Measurements from ENCODE around the gene GRID2IP. TPM values are rescaled to one million over a fixed set of nuclear protein-coding genes. Genes with fewer than 3 reads are reported as not detected.

GRID2IP gene
- total and polyA plus RNA-seq, 2 experiments from 2014 or later, result 0.06 to 0.24 TPM

GRCh38 chr7:6554848-6555247, 3.6 kb upstream of the GRID2IP start:
- Histone ChIP-seq H3K4me3 (no peak overlapping the region), H3K9me3 (ENCODE audit: low read depth) (no peaks in the 10 kb centered on the region), H3K27ac (no peak overlapping the region), H3K4me1 (ENCODE audit: low read depth) (no peaks in the 10 kb centered on the region), H3K27me3 (no peaks in the 10 kb centered on the region), H3K36me3 (no peaks in the 10 kb centered on the region)
- DNase-seq (ENCODE audit: low read depth in 1 of 2, low spot score in 1 of 2), result no peak
- TF ChIP-seq CTCF (IDR thresholded peaks at IDR 0.05; ENCODE audit: low read depth, low read length), result no peak

- no peaks in the 10 kb centered on the region for H3K36me3 ChIP-seq
- DNase-seq (ENCODE audit: low read depth in 1 of 2, low spot score in 1 of 2), result no peak
- no peak overlapping the region for H3K4me3 ChIP-seq
- no peaks in the 10 kb centered on the region for H3K4me1 ChIP-seq (ENCODE audit: low read depth)
- H3K9me3 ChIP-seq (ENCODE audit: low read depth), result no peaks in the 10 kb centered on the region
- no peaks in the 10 kb centered on the region for H3K27me3 ChIP-seq
- H3K27ac ChIP-seq, result no peak overlapping the region
- TF ChIP-seq CTCF (IDR thresholded peaks at IDR 0.05; ENCODE audit: low read depth, low read length), result no peak
Observed at GRCh38 chr7:6553448-6554044, 2.3 kb upstream of the GRID2IP start.

- H3K4me1 ChIP-seq (ENCODE audit: low read depth), result no peaks in the 10 kb centered on the region
- H3K4me3 ChIP-seq, result no peak overlapping the region
- no peaks in the 10 kb centered on the region for H3K36me3 ChIP-seq
- TF ChIP-seq CTCF (IDR thresholded peaks at IDR 0.05; ENCODE audit: low read depth, low read length), result no peak
- H3K27ac ChIP-seq, result no peak overlapping the region
- no peaks in the 10 kb centered on the region for H3K27me3 ChIP-seq
- H3K9me3 ChIP-seq (ENCODE audit: low read depth), result no peaks in the 10 kb centered on the region
- no peak for DNase-seq (ENCODE audit: low read depth in 1 of 2, low spot score in 1 of 2)
Observed at GRCh38 chr7:6547400-6547799, 3.9 kb downstream of the GRID2IP start.

- H3K9me3 ChIP-seq (ENCODE audit: low read depth), result no peaks in the 10 kb centered on the region
- H3K27ac ChIP-seq, result no peak overlapping the region
- no peaks in the 10 kb centered on the region for H3K27me3 ChIP-seq
- no peak for DNase-seq (ENCODE audit: low read depth in 1 of 2, low spot score in 1 of 2)
- no peak overlapping the region for H3K4me3 ChIP-seq
- TF ChIP-seq CTCF (IDR thresholded peaks at IDR 0.05; ENCODE audit: low read depth, low read length), result no peak
- no peaks in the 10 kb centered on the region for H3K4me1 ChIP-seq (ENCODE audit: low read depth)
- no peaks in the 10 kb centered on the region for H3K36me3 ChIP-seq
Observed at GRCh38 chr7:6546498-6547251, 4.6 kb downstream of the GRID2IP start.

GRCh38 chr7:6545398-6546126, 5.7 kb downstream of the GRID2IP start:
- TF ChIP-seq CTCF (IDR thresholded peaks at IDR 0.05; ENCODE audit: low read depth, low read length), result no peak
- DNase-seq (ENCODE audit: low read depth in 1 of 2, low spot score in 1 of 2), result no peak
- H3K27ac ChIP-seq, result no peak overlapping the region
- no peaks in the 10 kb centered on the region for H3K4me1 ChIP-seq (ENCODE audit: low read depth)
- no peaks in the 10 kb centered on the region for H3K27me3 ChIP-seq
- H3K9me3 ChIP-seq (ENCODE audit: low read depth), result no peaks in the 10 kb centered on the region
- no peak overlapping the region for H3K4me3 ChIP-seq
- H3K36me3 ChIP-seq, result no peaks in the 10 kb centered on the region
